Testis (tissue), 2 donors: ENCODE results near the gene DHX57.

Experiments used
- POLR2A ChIP-seq: fragments of 450-650 bp; IDR thresholded peaks from one replicate; pipeline ENCODE4 v1.6.1; 2017; ENCODE audit warnings: antibody characterized with exemption, mild to moderate bottlenecking, moderate library complexity
- TF ChIP-seq, protein P1 (sequence below), 3 experiments: fragments of 450-650 bp in 2 of 3; fragments of 200-600 bp in 1 of 3; sonication (generic) in 1 of 3; IDR thresholded peaks; one replicate each; pipeline ENCODE4 v1.5.1; 2016 to 2019; ENCODE audit warnings: antibody characterized with exemption in 3 of 3, mild to moderate bottlenecking in 2 of 3, moderate library complexity in 1 of 3

DNA sequence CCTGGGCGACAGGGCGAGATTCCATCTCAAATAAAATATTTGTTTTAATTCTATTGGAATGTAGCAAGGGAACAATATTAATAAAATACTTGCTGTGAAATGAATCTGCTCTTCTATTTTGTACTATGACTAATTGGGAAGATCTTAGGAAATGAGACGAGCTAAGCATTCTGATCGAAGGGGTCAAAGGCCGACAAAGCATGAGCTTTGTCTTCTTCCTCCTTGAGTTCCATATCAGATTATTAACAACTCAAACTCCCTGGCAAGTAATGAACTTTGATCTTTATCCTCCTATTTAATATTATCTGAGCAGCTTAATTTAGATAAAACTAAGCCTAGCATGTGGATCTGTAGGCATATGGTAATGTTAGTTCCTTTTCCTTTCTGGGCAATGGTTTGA lies 82.2 kb downstream of the DHX57 start:
- TF ChIP-seq, protein P1, sequence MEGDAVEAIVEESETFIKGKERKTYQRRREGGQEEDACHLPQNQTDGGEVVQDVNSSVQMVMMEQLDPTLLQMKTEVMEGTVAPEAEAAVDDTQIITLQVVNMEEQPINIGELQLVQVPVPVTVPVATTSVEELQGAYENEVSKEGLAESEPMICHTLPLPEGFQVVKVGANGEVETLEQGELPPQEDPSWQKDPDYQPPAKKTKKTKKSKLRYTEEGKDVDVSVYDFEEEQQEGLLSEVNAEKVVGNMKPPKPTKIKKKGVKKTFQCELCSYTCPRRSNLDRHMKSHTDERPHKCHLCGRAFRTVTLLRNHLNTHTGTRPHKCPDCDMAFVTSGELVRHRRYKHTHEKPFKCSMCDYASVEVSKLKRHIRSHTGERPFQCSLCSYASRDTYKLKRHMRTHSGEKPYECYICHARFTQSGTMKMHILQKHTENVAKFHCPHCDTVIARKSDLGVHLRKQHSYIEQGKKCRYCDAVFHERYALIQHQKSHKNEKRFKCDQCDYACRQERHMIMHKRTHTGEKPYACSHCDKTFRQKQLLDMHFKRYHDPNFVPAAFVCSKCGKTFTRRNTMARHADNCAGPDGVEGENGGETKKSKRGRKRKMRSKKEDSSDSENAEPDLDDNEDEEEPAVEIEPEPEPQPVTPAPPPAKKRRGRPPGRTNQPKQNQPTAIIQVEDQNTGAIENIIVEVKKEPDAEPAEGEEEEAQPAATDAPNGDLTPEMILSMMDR (IDR thresholded peaks at IDR 0.05) = no peak
- TF ChIP-seq POLR2A = no peak
